CD4-positive, alpha-beta T cell treated with Interleukin-6 at 100 ng/mL for 8 hours (primary cell): Measurements from ENCODE around the gene AFTPH.
"Not testable (repeated sequence)": the region's sequence is repeated elsewhere in the genome, so short reads cannot be mapped to it uniquely, and the experiment has no call there.

Experiments used
- DNase-seq: peaks from one replicate; pipeline ENCODE4 v3.0.0-alpha.2; 2020; ENCODE audit warnings: mixed read lengths, low spot score

AFTPH gene

GRCh38 chr2:64500549-64500948 is 23.6 kb upstream of the AFTPH start:
- DNase-seq: no peak

DNA sequence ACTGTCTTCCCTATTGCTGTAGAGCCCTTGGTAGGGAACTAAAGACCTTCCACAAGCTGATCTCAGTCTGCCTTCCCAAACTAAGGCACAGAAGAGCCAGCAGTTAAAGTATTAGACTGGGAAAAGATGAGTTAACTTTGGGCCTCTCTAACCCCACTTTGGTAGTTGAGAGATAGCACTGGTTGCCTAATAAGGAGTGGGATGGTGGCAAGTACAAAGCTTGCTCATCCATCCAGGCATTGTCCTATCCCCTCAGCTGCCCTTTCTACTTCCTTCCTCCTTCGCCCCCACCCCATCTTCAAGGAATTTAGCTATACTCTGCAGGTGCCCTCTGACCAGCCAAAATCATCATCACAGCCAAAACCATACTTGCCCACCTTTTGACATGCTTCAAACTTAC is 22.2 kb upstream of the AFTPH start:
- DNase-seq: no peak

DNA sequence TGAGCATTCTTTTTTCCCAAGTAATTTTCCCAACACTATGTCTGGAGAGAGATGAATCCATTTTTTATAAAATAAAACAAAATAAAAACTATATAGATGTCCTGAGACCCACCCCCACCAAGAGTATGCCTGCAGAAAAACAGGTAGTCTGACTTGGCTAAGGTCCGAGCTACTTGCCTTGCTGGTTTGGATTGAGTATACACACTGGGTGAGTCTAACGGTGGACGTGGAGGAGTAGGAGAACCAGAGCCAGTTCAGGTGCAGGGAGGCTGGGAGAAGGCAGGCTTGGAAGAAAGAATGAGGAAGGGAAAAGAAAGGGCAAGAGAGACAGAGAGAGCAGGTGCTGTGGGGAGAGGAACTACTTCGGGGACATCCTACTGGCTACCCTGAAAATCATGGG is 21.3 kb upstream of the AFTPH start:
- no peak for DNase-seq

GRCh38 chr2:64504774-64505720 is 19.1 kb upstream of the AFTPH start:
- DNase-seq: no peak

GRCh38 chr2:64506686-64507085 is 17.4 kb upstream of the AFTPH start:
- DNase-seq: no peak

GRCh38 chr2:64514008-64514407 is 10.1 kb upstream of the AFTPH start:
- no peak for DNase-seq

DNA sequence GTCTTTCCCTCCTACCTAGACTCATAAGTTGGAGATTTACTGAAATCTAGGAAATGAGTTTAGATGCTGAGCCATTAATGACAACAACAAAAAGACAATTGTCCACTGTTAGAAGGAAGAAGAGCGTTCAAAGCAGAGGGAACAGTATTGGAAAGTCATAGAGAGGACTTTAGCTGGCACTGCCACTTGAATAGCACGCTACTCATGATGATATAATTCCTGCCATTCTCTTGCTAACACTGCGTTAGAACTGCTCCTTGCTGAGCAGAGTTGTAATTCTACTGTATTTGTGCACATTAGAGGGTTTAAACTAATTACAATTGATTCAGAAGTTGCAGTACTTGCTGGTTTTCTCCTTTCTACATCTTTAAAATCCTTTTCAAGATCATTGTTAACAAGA is 9.0 kb upstream of the AFTPH start:
- DNase-seq: no peak

DNA sequence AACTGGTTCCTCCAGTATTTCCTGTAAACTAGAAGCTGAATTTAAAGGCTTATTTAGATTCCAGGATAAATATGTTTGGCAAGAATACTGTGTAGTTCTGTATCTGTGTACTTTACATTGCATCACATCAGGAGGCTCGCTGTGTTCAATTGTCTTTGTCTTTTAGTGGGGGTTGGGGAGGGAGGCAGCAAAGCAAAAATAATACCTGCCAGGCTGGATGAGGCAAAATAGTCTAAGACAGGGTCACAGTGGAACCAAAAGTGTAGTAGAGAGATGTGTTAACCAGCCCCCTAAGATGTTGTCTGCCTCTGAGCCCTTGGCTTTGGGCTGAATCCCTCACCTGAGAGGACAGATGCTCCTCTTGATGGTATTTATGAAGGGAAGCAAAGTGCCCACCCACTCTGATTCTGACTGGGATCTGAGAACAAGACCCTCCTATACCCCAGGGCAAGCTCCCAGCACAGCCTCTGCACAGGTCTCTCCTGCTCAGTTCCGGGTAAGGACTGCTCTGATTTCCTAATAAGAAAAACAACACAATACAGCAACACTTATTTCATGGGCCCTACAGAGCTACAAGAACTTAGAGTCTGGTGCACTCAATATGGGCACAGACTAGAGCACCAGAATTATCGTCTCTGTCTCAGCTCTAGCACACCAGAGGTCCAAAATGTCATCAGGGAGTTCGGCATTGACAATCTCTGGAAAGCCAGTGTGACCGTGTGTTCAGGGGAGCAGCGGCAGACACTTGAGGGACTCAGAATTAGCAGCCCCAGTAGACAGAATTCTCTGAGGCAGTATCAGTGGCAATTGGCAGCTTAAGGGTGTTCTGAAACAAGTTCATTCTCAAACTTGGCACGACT is 7.2 kb upstream of the AFTPH start:
- no peak for DNase-seq

GRCh38 chr2:64517511-64517884 is 6.6 kb upstream of the AFTPH start:
- no peak for DNase-seq

- peak; percentile 77 for DNase-seq
Observed at GRCh38 chr2:64522843-64523428, 1.2 kb upstream of the AFTPH start.

- DNase-seq: no peak
Observed at GRCh38 chr2:64524604-64525316, 632 bp downstream of the AFTPH start.

DNA sequence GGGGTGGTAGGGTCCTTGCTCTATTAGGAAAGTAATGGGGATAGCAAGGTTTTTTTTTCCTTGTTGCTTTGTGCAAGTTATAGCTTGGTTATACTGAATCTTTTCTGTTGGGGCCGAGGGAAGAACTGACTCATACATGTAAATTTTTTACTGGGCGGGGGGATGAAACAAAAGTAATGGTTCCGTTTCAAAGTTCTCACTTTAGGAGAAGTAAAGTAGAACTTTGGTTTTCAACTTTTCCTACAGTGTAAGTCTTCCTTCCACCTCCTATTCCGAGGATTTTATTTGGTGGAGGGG is 1.1 kb downstream of the AFTPH start:
- DNase-seq: peak; percentile 29

GRCh38 chr2:64526034-64526433 is 1.9 kb downstream of the AFTPH start:
- DNase-seq: no peak

DNA sequence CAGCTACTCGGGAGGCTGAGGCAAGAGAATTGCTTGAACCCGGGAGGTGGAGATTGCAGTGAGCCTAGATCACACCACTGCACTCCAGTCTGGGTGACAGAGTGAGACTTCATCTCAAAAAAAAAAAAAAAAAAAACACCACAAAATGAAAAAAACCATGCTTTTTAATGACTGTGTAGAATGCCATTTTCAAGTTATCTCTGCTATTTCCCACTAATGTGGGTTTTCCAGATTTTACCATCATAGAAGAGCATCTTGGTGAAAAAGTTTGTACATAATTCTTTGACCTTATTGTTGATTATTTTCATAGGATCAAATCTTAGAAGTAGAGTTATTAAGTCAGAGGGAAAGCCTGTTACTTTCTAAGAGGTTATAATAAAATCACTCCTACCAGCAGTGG is 6.8 kb downstream of the AFTPH start:
- not testable (repeated sequence) for DNase-seq

GRCh38 chr2:64532030-64532429 is 7.9 kb downstream of the AFTPH start:
- DNase-seq: no peak

DNA sequence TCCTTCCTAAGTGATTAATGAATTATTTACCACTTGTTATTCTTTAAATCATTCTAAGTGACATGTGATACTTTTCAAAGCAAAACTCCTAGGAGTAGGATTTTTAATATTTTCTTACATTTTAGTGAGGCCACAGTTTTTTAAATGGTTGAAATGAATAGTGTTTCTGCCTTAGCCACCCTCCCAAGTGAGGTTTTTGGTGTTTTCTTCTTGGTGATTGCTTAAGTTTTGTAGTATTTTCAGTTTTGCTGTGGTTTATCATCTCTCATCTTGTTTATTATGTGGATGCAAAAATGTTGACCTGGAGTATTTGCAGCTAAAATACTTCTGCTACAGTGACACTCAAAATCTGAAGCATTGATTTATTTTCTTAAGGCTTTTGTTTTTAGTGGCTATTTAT is 9.8 kb downstream of the AFTPH start:
- DNase-seq: no peak

GRCh38 chr2:64534363-64534762 is 10.2 kb downstream of the AFTPH start:
- no peak for DNase-seq

GRCh38 chr2:64535024-64535423 is 10.9 kb downstream of the AFTPH start:
- no peak for DNase-seq

DNA sequence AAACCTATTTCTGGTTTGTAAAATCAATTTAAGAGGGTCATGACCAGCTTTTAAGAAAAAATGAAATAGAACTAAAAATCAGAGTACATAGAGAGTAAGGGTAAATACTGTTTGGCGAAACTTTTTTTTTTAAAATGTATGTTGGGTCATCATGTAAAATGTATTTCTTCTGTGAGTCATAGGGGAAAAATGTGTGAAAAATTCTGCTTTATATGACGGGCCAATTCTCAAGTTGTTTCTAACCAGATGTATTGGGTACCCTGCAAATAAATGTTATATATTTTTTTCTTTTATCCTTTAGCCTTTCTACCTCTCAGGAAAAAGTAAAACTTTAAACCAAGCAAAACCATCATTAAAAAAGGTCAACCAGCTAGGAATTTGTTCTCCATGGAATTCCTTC is 13.9 kb downstream of the AFTPH start:
- DNase-seq: no peak

- no peak for DNase-seq
Observed at GRCh38 chr2:64538764-64539433, 14.8 kb downstream of the AFTPH start.

GRCh38 chr2:64540615-64541014 is 16.5 kb downstream of the AFTPH start:
- no peak for DNase-seq

DNA sequence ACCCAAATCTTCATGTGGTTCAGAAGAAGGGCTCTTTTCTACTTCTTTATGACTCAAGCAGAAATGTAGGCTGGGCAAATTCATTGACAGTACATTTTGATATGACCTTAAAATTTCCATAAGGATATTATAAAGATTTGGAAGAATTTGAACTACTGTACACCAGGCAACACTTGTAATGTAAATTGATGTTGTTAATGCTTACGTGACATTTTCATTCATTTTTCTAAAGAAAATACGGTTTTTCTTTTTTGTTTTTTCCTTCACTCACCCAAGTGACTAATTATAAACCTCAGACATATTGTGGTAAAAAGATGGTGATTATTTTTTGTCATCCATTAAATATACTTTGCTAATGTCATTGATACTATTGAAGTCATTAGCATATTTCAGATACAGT is 17.4 kb downstream of the AFTPH start:
- no peak for DNase-seq
